GM12878 (cell line): Measurements from ENCODE around the gene TBC1D24. TPM values are rescaled to one million over a fixed set of nuclear protein-coding genes. Genes with fewer than 3 reads are reported as not detected.

Experiments
- ATAC-seq: fragments of 200-7000 bp; cut with Tn5 transposase; 3 replicates; pipeline ENCODE4 v1.9.1; 2020; ENCODE audit warnings: mild to moderate bottlenecking, moderate library complexity
- BruUV-seq: library from RNA; stranded (reverse); fragments of 400-500 nt; replicated peaks from 2 replicates; lab custom pipeline; 2021; lab: Mats Ljungman, UMichigan
- CTCF ChIA-PET: fragments of 300-600 bp; sonication (Branson Sonifier 250); formaldehyde crosslinking; extraction: SDS; loops from one replicate; lab custom pipeline; 2021; ENCODE audit warnings: inconsistent platforms; lab: Yijun Ruan, JAX
- POLR2A ChIA-PET: fragments of 350-600 bp; formaldehyde crosslinking; extraction: SDS; loops from one replicate; lab custom pipeline; 2021; ENCODE audit warnings: inconsistent platforms; lab: Charles Lee
- RAD21 ChIA-PET: fragments of 300-600 bp; sonication (Branson Sonifier 250); formaldehyde crosslinking; loops from one replicate; lab custom pipeline; 2023; ENCODE audit warnings: antibody characterized with exemption; ENCODE audit not compliant: unreplicated experiment; lab: Charles Lee
- SMC1A ChIA-PET: fragments of 300-600 bp; sonication (Branson Sonifier 250); formaldehyde crosslinking; loops from one replicate; lab custom pipeline; 2023; ENCODE audit not compliant: unreplicated experiment, uncharacterized antibody; lab: Charles Lee
- DNase-seq: peaks from one replicate; pipeline ENCODE4 v3.0.0-alpha.2; 2011; ENCODE audit warnings: low read depth, low spot score
- FAIRE-seq: peaks from 3 replicates; lab custom pipeline; 2011; peaks lifted over from hg19 to GRCh38; lab: Jason Lieb, UNC
- H2AFZ ChIP-seq: 2 replicates; pipeline ENCODE4 v1.6.0; 2011; ENCODE audit warnings: low read depth, low read length, control low read depth; ENCODE audit not compliant: control insufficient read depth
- H3K27ac ChIP-seq: 2 replicates; pipeline ENCODE4 v1.5.1; 2011; ENCODE audit warnings: control low read depth; ENCODE audit not compliant: control insufficient read depth, insufficient read depth
- H3K27me3 ChIP-seq, 2 experiments: replicated peaks in 1 of 2; 2 replicates each; pipeline versions ENCODE4 v1.6.0 to v1.6.1; 2011; ENCODE audit warnings: low read length in 1 of 2; ENCODE audit not compliant: control insufficient read depth in 2 of 2, insufficient read depth in 2 of 2
- H3K36me3 ChIP-seq, 2 experiments: 2 replicates each; pipeline ENCODE4 v1.5.1; 2011; ENCODE audit warnings: low read length in 1 of 2; ENCODE audit not compliant: control insufficient read depth in 2 of 2, insufficient read depth in 2 of 2
- H3K4me1 ChIP-seq: 2 replicates; pipeline ENCODE4 v1.6.1; 2011; ENCODE audit warnings: mild to moderate bottlenecking, low read length, moderate library complexity, mixed read lengths; ENCODE audit not compliant: control insufficient read depth, insufficient read depth
- H3K4me2 ChIP-seq: 2 replicates; pipeline ENCODE4 v1.6.0; 2011; ENCODE audit warnings: control low read depth; ENCODE audit not compliant: control insufficient read depth, insufficient read depth
- H3K4me3 ChIP-seq: fragments of 200-600 bp; sonication (generic); 2 replicates; pipeline ENCODE4 v1.5.1; 2016
- H3K79me2 ChIP-seq: 2 replicates; pipeline ENCODE4 v1.6.0; 2011; ENCODE audit warnings: low read length; ENCODE audit not compliant: control insufficient read depth, insufficient read depth
- H3K9ac ChIP-seq: 2 replicates; pipeline ENCODE4 v1.8.0; 2011; ENCODE audit warnings: low read length, control low read depth, mixed read lengths; ENCODE audit not compliant: control insufficient read depth, insufficient read depth
- H3K9me3 ChIP-seq: replicated peaks from 3 replicates; pipeline ENCODE4 v1.5.1; 2011; ENCODE audit warnings: mild to moderate bottlenecking, low read length; ENCODE audit not compliant: control insufficient read depth, insufficient read depth
- H4K20me1 ChIP-seq: 2 replicates; pipeline ENCODE4 v1.6.0; 2011; ENCODE audit not compliant: control insufficient read depth, insufficient read depth
- ASH2L ChIP-seq: fragments of 300-600, 200-600 bp; sonication (generic); IDR thresholded peaks from 2 replicates; pipeline ENCODE4 v1.6.1; 2017; ENCODE audit warnings: low read depth, mild to moderate bottlenecking, borderline replicate concordance
- ATF2 ChIP-seq: IDR thresholded peaks from 2 replicates; pipeline ENCODE4 v1.6.1; 2012; ENCODE audit warnings: low read length, inconsistent platforms
- ATF7 ChIP-seq: fragments of 450-650 bp; IDR thresholded peaks from 2 replicates; pipeline ENCODE4 v1.6.1; 2016; ENCODE audit warnings: low read depth, mild to moderate bottlenecking
- CREM ChIP-seq: IDR thresholded peaks from 2 replicates; pipeline ENCODE4 v1.6.1; 2014; ENCODE audit warnings: antibody characterized with exemption, low read depth
- EZH2 ChIP-seq: IDR thresholded peaks from 2 replicates; pipeline ENCODE4 v1.6.1; 2012; ENCODE audit warnings: low read depth, mild to moderate bottlenecking, control low read depth, inconsistent platforms, low read length, borderline replicate concordance; ENCODE audit not compliant: control insufficient read depth
- GATAD2B ChIP-seq: fragments of 450-650 bp; conservative IDR thresholded peaks from 2 replicates; pipeline ENCODE4 v1.6.1; 2017; ENCODE audit warnings: low read depth, mild to moderate bottlenecking, moderate library complexity
- KLF5 ChIP-seq: fragments of 450-650 bp; IDR thresholded peaks from 2 replicates; pipeline ENCODE4 v1.6.1; 2014; ENCODE audit warnings: mild to moderate bottlenecking; ENCODE audit not compliant: partially characterized antibody
- LARP7 ChIP-seq: fragments of 450-650 bp; IDR thresholded peaks from 2 replicates; pipeline ENCODE4 v1.6.1; 2017; ENCODE audit warnings: mild to moderate bottlenecking
- NFIC ChIP-seq: IDR thresholded peaks from 2 replicates; pipeline ENCODE4 v1.6.1; 2012; ENCODE audit warnings: low read depth, mild to moderate bottlenecking, inconsistent platforms, low read length, moderate library complexity
- SMC3 ChIP-seq: IDR thresholded peaks from 2 replicates; pipeline ENCODE4 v1.6.1; 2011; ENCODE audit warnings: low read length, improper control_type of control experiment, borderline replicate concordance
- SP1 ChIP-seq: IDR thresholded peaks from one replicate; pipeline ENCODE4 v1.6.1; 2011; ENCODE audit warnings: low read depth, low read length
- TAF1 ChIP-seq: IDR thresholded peaks from 2 replicates; pipeline ENCODE4 v1.6.1; 2011; ENCODE audit warnings: mild to moderate bottlenecking, low read depth, low read length, borderline replicate concordance
- TARDBP ChIP-seq: IDR thresholded peaks from 2 replicates; pipeline ENCODE4 v1.6.1; 2016; ENCODE audit warnings: borderline replicate concordance
- TCF12 ChIP-seq: IDR thresholded peaks from 2 replicates; pipeline ENCODE4 v1.6.1; 2011; ENCODE audit warnings: low read depth, mild to moderate bottlenecking, low read length
- ZNF687 ChIP-seq: fragments of 450-650 bp; IDR thresholded peaks from 2 replicates; pipeline ENCODE4 v1.6.1; 2017; ENCODE audit warnings: mild to moderate bottlenecking, moderate library complexity
- WGBS: methylation state at CpG from one replicate; pipeline ENCODE4 v1.1.6; 2016; ENCODE audit warnings: low lambda C conversion rate; ENCODE audit not compliant: insufficient replicate concordance, insufficient coverage; ENCODE audit errors: missing lambda C conversion rate; 5-methylcytosine and 5-hydroxymethylcytosine counted together
- in situ Hi-C: fragments of 300-500 bp; cut with MboI; formaldehyde crosslinking; loops from 9 replicates; pipeline ENCODE4 v1.14.3; 2018; ENCODE audit warnings: mixed read lengths
- intact Hi-C: fragments of 100-400 bp; cut with micrococcal nuclease; formaldehyde crosslinking; loops from one replicate; pipeline ENCODE4 v1.14.2; 2022; ENCODE audit not compliant: unreplicated experiment
- polyA plus RNA-seq, 11 experiments: library from polyadenylated mRNA; depleted of rRNA in 4 of 11; unstranded in 6 of 11; stranded (reverse) in 5 of 11; fragments of >200 nt; fragmentation: Nextera tagmentation in 4 of 11; fragmentation: Illumina TruSeq in 1 of 11; extraction: Ambion mirVana in 4 of 11; extraction: Trizol in 1 of 11; gene quantifications; 1 replicate in 1 of 11; 2 replicates in 10 of 11; pipeline versions ENCODE4 v1.2.1 to v1.2.3, GENCODE V29; 2011 to 2016; ENCODE audit warnings: inconsistent platforms in 2 of 11, missing spikeins in 2 of 11, low read depth in 1 of 11
- total RNA-seq, 4 experiments: library from RNA; depleted of rRNA in 3 of 4; stranded (reverse); fragments of >200 nt in 3 of 4; fragmentation: Illumina TruSeq in 1 of 4; extraction: Trizol in 1 of 4; gene quantifications; 2 replicates each; pipeline versions ENCODE4 v1.2.1 to v1.2.3, GENCODE V29; 2013 to 2021

The TBC1D24 gene
- total and polyA plus RNA-seq, 10 of the 15 experiments (the other 5 are each of a cell fraction or from before 2014, with no cell fraction given) = 1.1 to 9.6 (median 4.5) TPM

- POLR2A ChIA-PET = no interaction called here
- TF ChIP-seq ATF7 (no peak), SP1 (no peak), EZH2 (no peak), NFIC (no peak), TAF1 (no peak), TARDBP (no peak), LARP7 (no peak), ASH2L (no peak), GATAD2B (no peak), KLF5 (no peak), TCF12 (no peak), ATF2 (no peak), ZNF687 (no peak), CREM (no peak), SMC3 (no peak)
Measured at GRCh38 chr16:2495041-2495440, 20.1 kb downstream of the TBC1D24 start.

More at GRCh38 chr16:2495041-2495440, 20.1 kb downstream of the TBC1D24 start:
- H3K9me3 ChIP-seq = no peaks in the 10 kb centered on the region
- peaks cover 0 to 11% of the 10 kb centered on the region in 2 experiments; a peak in 2 of 4 replicates for H3K36me3 ChIP-seq
- H3K27me3 ChIP-seq = no peaks in the 10 kb centered on the region
- WGBS = 78% methylated on average over 5 of the region's 5 CpGs
- in situ Hi-C loops (loop anchor here (5.0 to 10.0 kb wide), 2 partner anchors 158 to 480 kb away; partner anchors contain the start of gene NPW), intact Hi-C loops (no loop called here)
- ChIA-PET SMC1A (no interaction called here), RAD21 (interaction anchor here (0.7 kb wide), 1 partner anchor 157 kb away, joined by 3 read pairs; no protein-coding TSS in a partner anchor), CTCF (interaction anchor here (1.1 kb wide), 1 partner anchor 10 kb away, joined by 3 read pairs; no protein-coding TSS in a partner anchor)
- no peak for DNase-seq
- no peak overlapping the region for H3K4me2 ChIP-seq
- H2AFZ ChIP-seq = no peak overlapping the region
- FAIRE-seq = no peak
- H3K9ac ChIP-seq = no peak overlapping the region
- no peaks in the 10 kb centered on the region for H3K4me1 ChIP-seq
- no peak overlapping the region for H3K4me3 ChIP-seq
- no peaks in the 10 kb centered on the region for H3K79me2 ChIP-seq
- no peak overlapping the region for H3K27ac ChIP-seq
- no peak for ATAC-seq
- BruUV-seq = no TSS peak
- H4K20me1 ChIP-seq = no peaks in the 10 kb centered on the region
